ENCODE measurements around the gene DENND5B. TPM values are rescaled to one million over a fixed set of nuclear protein-coding genes. Genes with fewer than 3 reads are reported as not detected.
"Not testable (repeated sequence)": the region's sequence is repeated elsewhere in the genome, so short reads cannot be mapped to it uniquely, and the experiment has no call there.

The DENND5B gene
- total RNA-seq, 4 donors from 2014 or later = 4.4 to 25.1 (median 16.3) TPM

- 68 to 88% methylated on average over 4 of the region's 4 CpGs for WGBS, 2 donors (ENCODE audit: low coverage in 1 of 2)
- H3K4me1 ChIP-seq = peaks cover 0 to 16% (median 3%) of the 10 kb centered on the region in 4 donors
- intact Hi-C loops (cut with DNase I; ENCODE audit: low total_unique reads) (no loop called here), in situ Hi-C loops (cut with MboI; ENCODE audit: low pct_ligation_motif_present in 1 of 4, low pct_unique_long_range_greater_than_20kb in 1 of 4, low sequenced_read_pairs in 3 of 4) (no loop called here)
- H3K4me3 ChIP-seq = no peak overlapping the region
- no peaks in the 10 kb centered on the region for H3K27me3 ChIP-seq
- no peaks in the 10 kb centered on the region for H3K9me3 ChIP-seq
- no peaks in the 10 kb centered on the region for H3K36me3 ChIP-seq
- H3K27ac ChIP-seq = no peak overlapping the region
- DNase-seq = no peak
- TF ChIP-seq POLR2A (IDR thresholded peaks at IDR 0.05) (no peak), CTCF (IDR thresholded peaks at IDR 0.05) (no peak), POLR2AphosphoS5 (IDR thresholded peaks at IDR 0.05) (no peak), EP300 (IDR thresholded peaks at IDR 0.05; ENCODE audit: low read depth) (no peak)
These were observed 82.3 kb downstream of the DENND5B start for GRCh38 chr12:31508436-31509150.

GRCh38 chr12:31507966-31508365, 83.0 kb downstream of the DENND5B start:
- in situ Hi-C loops (cut with MboI; ENCODE audit: low pct_ligation_motif_present in 1 of 4, low pct_unique_long_range_greater_than_20kb in 1 of 4, low sequenced_read_pairs in 3 of 4) (no loop called here), intact Hi-C loops (cut with DNase I; ENCODE audit: low total_unique reads) (no loop called here)
- Histone ChIP-seq H3K4me1 (peaks cover 0 to 16% (median 3%) of the 10 kb centered on the region in 4 donors), H3K4me3 (no peak overlapping the region), H3K27ac (no peak overlapping the region), H3K27me3 (no peaks in the 10 kb centered on the region), H3K9me3 (no peaks in the 10 kb centered on the region), H3K36me3 (no peaks in the 10 kb centered on the region)
- 78 to 100% methylated on average over 1 of the region's 1 CpG for WGBS, 2 donors (ENCODE audit: low coverage in 1 of 2)
- TF ChIP-seq EP300 (IDR thresholded peaks at IDR 0.05; ENCODE audit: low read depth) (no peak), CTCF (IDR thresholded peaks at IDR 0.05) (no peak), POLR2A (IDR thresholded peaks at IDR 0.05) (no peak), POLR2AphosphoS5 (IDR thresholded peaks at IDR 0.05) (no peak)
- no peak for DNase-seq

- TF ChIP-seq POLR2A (IDR thresholded peaks at IDR 0.05) (no peak), POLR2AphosphoS5 (IDR thresholded peaks at IDR 0.05) (no peak), EP300 (IDR thresholded peaks at IDR 0.05; ENCODE audit: low read depth) (no peak), CTCF (IDR thresholded peaks at IDR 0.05) (no peak)
- no peaks in the 10 kb centered on the region for H3K9me3 ChIP-seq
- peaks cover 0 to 16% (median 3%) of the 10 kb centered on the region in 4 donors for H3K4me1 ChIP-seq
- no peaks in the 10 kb centered on the region for H3K27me3 ChIP-seq
- intact Hi-C loops (cut with DNase I; ENCODE audit: low total_unique reads) (no loop called here), in situ Hi-C loops (cut with MboI; ENCODE audit: low pct_ligation_motif_present in 1 of 4, low pct_unique_long_range_greater_than_20kb in 1 of 4, low sequenced_read_pairs in 3 of 4) (no loop called here)
- H3K36me3 ChIP-seq = no peaks in the 10 kb centered on the region
- H3K27ac ChIP-seq = no peak overlapping the region
- DNase-seq = no peak
- WGBS, 2 donors (ENCODE audit: low coverage in 1 of 2) = 86 to 95% methylated on average over 8 to 9 of the region's 9 CpGs
- no peak overlapping the region for H3K4me3 ChIP-seq
These were observed 84.2 kb downstream of the DENND5B start for GRCh38 chr12:31506515-31507306.

GRCh38 chr12:31504625-31505222, 86.2 kb downstream of the DENND5B start:
- Histone ChIP-seq H3K27ac (no peak overlapping the region), H3K4me3 (no peak overlapping the region), H3K27me3 (no peaks in the 10 kb centered on the region), H3K4me1 (peaks cover 0 to 9% (median 0%) of the 10 kb centered on the region in 4 donors), H3K36me3 (no peaks in the 10 kb centered on the region), H3K9me3 (no peaks in the 10 kb centered on the region)
- in situ Hi-C loops (cut with MboI; ENCODE audit: low pct_ligation_motif_present in 1 of 4, low pct_unique_long_range_greater_than_20kb in 1 of 4, low sequenced_read_pairs in 3 of 4) = no loop called here
- intact Hi-C loops (cut with DNase I; ENCODE audit: low total_unique reads) = no loop called here
- WGBS, 2 donors (ENCODE audit: low coverage in 1 of 2) = 86 to 97% methylated on average over 7 of the region's 7 CpGs
- TF ChIP-seq POLR2A (IDR thresholded peaks at IDR 0.05) (no peak), EP300 (IDR thresholded peaks at IDR 0.05; ENCODE audit: low read depth) (no peak), CTCF (IDR thresholded peaks at IDR 0.05) (no peak), POLR2AphosphoS5 (IDR thresholded peaks at IDR 0.05) (no peak)
- DNase-seq = no peak

GRCh38 chr12:31501014-31501413, 89.9 kb downstream of the DENND5B start:
- H3K9me3 ChIP-seq; in situ Hi-C loops (cut with MboI; ENCODE audit: low pct_ligation_motif_present in 1 of 4, low pct_unique_long_range_greater_than_20kb in 1 of 4, low sequenced_read_pairs in 3 of 4); H3K4me1 ChIP-seq; intact Hi-C loops (cut with DNase I; ENCODE audit: low total_unique reads); H3K27ac ChIP-seq; H3K36me3 ChIP-seq; H3K27me3 ChIP-seq; DNase-seq; H3K4me3 ChIP-seq: not testable (repeated sequence)
- 87 to 100% methylated on average over 2 to 3 of the region's 3 CpGs for WGBS, 2 donors (ENCODE audit: low coverage in 1 of 2)
